OCI-LY3 (cell line): ENCODE results near the gene OSER1.

Source experiments
- CTCF ChIP-seq: fragments of 200-600, 300-600 bp; sonication (generic); IDR thresholded peaks from 2 replicates; pipeline ENCODE4 v1.5.1; 2014; ENCODE audit warnings: antibody characterized with exemption, low read length, low read depth
- EZH2phosphoT487 ChIP-seq: fragments of 200-600 bp; shearing (Covaris generic); IDR thresholded peaks from 2 replicates; pipeline ENCODE4 v1.6.1; 2018; ENCODE audit warnings: antibody characterized with exemption, mixed run types, low read depth

- no peak for TF ChIP-seq CTCF
- TF ChIP-seq EZH2phosphoT487, result no peak
Measured at GRCh38 chr20:44211177-44212039, 837 bp upstream of the OSER1 start.
